ENCODE measurements around the gene SGF29.

- no peak for TF ChIP-seq CTCF (conservative IDR thresholded peaks at IDR 0.05; ENCODE audit: low read depth, low read length)
- TF ChIP-seq POLR2A (IDR thresholded peaks at IDR 0.05; ENCODE audit: low read depth, low read length) = no peak
- TF ChIP-seq RCOR1 (IDR thresholded peaks at IDR 0.05; ENCODE audit: insufficient replicate concordance, low read length) = no peak
- TF ChIP-seq RFX5 (IDR thresholded peaks at IDR 0.05; ENCODE audit: low read depth, low read length) = no peak
- TF ChIP-seq BHLHE40 (IDR thresholded peaks at IDR 0.05; ENCODE audit: low read depth, low read length) = no peak
- no peak for TF ChIP-seq CEBPB (IDR thresholded peaks at IDR 0.05; ENCODE audit: low read depth, low read length)
- no peak for TF ChIP-seq USF2 (IDR thresholded peaks at IDR 0.05; ENCODE audit: low read depth, low read length)
- no peak for TF ChIP-seq CHD1 (IDR thresholded peaks at IDR 0.05; ENCODE audit: low read depth, low read length)
- no peak for TF ChIP-seq RAD21 (IDR thresholded peaks at IDR 0.05; ENCODE audit: low read length)
- TF ChIP-seq ELK1 (IDR thresholded peaks at IDR 0.05; ENCODE audit: borderline replicate concordance, low read depth, low read length) = no peak
- TF ChIP-seq SMC3 (IDR thresholded peaks at IDR 0.05; ENCODE audit: low read depth, low read length) = no peak
- no peak for TF ChIP-seq FOS (IDR thresholded peaks at IDR 0.05; ENCODE audit: low read depth, low read length)
Observed at GRCh38 chr16:28537076-28537475, 16.6 kb upstream of the SGF29 start.

All from IMR-90 (cell line).